Epithelial cell of proximal tubule (primary cell): ENCODE data around the gene MED25. TPM values are rescaled to one million over a fixed set of nuclear protein-coding genes. Genes with fewer than 3 reads are reported as not detected.

ENCODE experiments used
- DNase-seq: peaks from one replicate; pipeline ENCODE4 v3.0.0-alpha.2; 2011; ENCODE audit warnings: low read depth
- H3K4me3 ChIP-seq: 2 replicates; pipeline ENCODE4 v1.5.1; 2011; ENCODE audit warnings: low read depth, mild to moderate bottlenecking, low read length
- total RNA-seq: library from RNA; depleted of rRNA; stranded (reverse); fragments of >200 nt; gene quantifications from 2 replicates; pipeline ENCODE4 v1.2.3, GENCODE V29; 2015
- TF ChIP-seq, protein P1 (sequence below): conservative IDR thresholded peaks from 2 replicates; pipeline ENCODE4 v1.5.1; 2012; ENCODE audit warnings: low read depth, mild to moderate bottlenecking, low read length

The MED25 gene
- total RNA-seq, 1 donor from 2014 or later: 34.8 TPM

DNA sequence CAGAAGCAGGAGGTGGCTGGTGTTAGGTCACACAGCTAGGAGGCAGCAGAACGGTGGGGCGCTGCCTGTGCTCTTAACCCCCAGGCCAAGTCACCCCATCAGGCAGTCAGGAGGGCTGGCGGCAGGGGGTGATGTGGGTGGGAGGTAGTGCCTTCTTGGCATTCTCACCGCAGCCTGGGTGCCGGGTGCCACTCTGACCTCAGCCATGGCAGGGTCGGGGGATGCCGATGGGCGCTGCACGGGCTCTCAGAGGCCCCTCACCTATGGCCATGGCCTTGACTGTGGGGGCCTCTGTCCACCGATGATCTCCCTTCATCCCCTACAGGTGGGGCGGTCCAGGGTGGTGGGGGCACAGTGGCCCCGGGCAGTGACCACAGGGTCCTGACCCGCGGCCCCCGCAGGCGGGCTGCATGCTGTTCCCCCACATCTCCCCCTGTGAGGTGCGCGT is 38.5 kb downstream of the MED25 start:
- no peak overlapping the region for H3K4me3 ChIP-seq
- DNase-seq: no peak
- TF ChIP-seq, protein P1, sequence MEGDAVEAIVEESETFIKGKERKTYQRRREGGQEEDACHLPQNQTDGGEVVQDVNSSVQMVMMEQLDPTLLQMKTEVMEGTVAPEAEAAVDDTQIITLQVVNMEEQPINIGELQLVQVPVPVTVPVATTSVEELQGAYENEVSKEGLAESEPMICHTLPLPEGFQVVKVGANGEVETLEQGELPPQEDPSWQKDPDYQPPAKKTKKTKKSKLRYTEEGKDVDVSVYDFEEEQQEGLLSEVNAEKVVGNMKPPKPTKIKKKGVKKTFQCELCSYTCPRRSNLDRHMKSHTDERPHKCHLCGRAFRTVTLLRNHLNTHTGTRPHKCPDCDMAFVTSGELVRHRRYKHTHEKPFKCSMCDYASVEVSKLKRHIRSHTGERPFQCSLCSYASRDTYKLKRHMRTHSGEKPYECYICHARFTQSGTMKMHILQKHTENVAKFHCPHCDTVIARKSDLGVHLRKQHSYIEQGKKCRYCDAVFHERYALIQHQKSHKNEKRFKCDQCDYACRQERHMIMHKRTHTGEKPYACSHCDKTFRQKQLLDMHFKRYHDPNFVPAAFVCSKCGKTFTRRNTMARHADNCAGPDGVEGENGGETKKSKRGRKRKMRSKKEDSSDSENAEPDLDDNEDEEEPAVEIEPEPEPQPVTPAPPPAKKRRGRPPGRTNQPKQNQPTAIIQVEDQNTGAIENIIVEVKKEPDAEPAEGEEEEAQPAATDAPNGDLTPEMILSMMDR: no peak

DNA sequence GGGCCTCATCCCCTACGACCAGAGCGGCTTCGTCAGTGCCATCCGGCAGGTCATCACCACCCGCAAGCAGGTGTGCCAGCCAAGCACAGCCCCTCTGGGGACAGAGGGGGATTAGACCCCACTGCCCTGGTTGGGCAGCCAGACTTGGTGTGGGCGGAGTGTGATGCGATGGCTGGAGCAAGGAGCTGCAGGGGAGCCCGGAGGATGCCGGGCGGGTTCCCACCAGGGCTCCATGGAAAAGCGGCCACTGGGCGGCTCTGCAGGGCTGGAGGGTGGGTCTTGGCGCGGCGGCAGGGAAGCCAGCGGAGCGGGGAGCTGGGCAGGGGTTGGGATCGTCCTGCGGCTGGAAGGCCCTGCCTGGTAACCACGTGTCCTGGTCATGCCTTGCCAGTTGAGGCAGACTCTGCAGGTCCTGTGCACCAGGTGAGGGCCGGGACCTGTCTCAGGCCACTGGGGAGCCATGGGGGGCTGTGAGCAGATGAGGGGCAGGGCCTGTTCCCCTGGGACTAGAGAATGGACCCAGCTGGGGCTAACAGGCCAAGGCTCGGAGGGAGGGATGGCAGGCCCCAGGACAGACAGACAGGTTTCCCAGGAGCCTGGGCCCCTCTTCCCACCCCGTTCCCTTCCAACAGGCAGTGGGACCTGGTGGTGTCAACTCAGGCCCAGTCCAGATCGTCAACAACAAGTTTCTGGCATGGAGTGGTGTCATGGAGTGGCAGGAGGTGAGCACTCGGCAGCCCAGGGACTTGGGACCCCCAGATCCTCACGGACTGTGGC is 39.2 kb downstream of the MED25 start:
- H3K4me3 ChIP-seq: no peak overlapping the region
- DNase-seq: no peak
- TF ChIP-seq, protein P1: no peak

DNA sequence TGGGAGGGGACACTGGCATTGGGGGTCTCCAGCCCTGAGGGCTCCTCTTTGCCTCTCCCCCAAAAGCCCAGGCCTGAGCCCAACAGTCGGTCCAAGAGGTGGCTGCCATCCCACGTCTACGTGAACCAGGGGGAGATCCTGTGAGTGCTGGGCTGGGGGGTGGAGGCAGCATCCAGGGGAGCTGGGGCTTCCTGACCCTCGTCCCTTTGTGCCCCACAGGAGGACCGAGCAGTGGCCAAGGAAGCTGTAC is 39.7 kb downstream of the MED25 start:
- DNase-seq: no peak
- H3K4me3 ChIP-seq: no peak overlapping the region
- TF ChIP-seq, protein P1: no peak

DNA sequence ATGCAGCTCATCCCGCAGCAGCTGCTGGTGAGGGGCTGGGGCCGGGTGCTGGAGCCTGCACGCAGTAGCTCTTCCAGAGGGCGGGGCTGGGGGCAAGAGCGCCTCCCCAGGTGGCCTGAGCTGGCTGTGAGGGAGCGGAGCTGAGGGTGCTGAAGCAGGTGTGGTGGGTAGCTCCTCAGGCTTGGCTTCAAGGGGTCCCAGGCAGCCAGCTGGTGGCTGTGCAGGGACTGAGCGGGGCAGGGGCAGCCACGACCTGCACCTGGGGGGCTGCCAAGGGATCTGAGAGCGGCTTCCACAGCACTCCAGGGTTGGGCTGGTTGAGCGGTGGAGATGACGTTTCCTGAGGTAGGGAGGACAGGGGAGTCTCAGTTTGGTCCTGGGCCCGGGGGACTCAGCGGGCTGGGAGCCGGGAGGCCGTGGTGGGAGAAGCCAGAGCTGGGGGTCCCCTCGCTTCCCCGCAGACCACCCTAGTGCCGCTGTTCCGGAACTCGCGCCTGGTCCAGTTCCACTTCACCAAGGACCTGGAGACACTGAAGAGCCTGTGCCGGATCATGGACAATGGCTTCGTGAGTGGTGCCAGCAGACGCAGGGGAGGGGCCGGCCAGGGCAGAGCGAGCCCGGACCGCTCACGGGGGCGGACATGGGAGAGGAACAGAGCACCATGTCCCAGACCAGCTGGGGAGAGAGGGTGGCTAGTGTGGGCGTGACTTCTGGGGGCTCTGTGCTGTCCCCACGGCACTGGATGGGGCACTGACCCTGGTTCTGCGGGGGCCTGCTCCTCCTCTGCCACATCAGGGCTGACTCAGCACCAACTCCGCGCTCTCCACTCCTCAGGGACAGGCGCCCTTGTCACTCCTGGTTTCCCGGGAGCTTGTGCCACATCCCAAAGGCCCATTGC is 40.2 kb downstream of the MED25 start:
- no peak for DNase-seq
- H3K4me3 ChIP-seq: no peak overlapping the region
- TF ChIP-seq, protein P1: no peak

DNA sequence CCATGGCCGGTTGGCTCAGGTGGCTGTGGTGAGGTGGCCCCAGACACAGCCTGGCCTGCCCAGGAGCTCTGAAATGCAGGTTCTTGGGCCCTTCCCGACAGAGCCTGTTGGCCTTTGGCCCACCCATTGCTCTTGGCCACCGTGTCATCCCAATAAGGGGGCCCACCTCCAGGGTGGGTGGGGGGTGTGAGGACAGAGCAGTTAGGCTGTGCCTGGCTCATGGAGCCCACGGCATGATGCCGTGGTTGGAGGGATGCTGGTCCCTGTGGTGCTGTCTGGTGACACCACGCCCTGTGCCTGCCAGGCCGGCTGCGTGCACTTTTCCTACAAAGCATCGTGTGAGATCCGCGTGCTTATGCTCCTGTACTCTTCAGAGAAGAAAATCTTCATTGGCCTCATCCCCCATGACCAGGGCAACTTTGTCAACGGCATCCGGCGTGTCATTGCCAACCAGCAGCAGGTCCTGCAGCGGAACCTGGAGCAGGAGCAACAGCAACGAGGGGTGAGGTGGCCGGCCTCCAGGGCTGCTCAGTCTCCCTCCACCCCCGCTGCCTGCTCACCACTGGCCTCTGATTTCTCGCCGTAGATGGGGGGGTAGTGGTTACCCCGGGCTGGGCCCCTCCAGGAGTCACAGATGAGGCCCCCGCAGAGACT is 41.7 kb downstream of the MED25 start:
- H3K4me3 ChIP-seq: no peak overlapping the region
- DNase-seq: no peak
- TF ChIP-seq, protein P1: no peak

DNA sequence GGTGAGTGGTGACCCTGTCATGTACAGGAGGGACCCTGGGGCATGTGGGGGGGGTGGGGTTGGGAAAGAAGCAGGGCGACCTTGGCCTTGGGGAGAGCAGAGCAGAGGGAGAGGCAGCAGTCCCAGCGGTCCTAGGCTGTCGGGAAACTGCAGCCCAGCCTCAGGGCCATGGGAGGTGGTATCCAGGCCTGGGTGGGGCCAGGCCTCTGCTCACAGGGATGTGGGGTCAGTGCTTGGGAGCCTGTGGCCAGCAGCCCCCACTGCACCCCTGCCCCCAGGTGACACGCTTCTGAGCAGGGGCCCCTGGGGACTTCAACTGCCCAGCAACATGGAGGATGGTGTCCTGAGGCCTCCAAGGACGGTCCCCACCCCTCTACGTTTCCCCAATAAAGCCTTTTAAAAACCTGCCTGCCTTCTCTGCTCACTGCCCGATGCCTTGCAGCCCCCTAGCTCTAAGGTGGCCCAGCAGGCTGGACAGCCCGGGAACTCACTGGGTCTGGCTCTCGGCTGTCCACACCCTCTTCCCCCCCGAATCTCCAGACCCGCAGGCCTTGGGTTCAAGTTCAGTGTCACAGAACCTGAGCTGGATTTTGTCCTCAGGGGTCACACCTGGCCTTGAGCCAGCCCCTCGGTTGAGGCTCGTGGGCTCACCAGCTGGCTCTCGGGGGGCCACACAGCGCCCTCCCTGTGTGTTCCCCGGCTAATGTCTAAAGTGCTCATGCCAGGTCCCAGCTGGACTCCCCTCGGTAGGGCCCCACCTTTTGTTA is 42.4 kb downstream of the MED25 start:
- TF ChIP-seq, protein P1: no peak
- H3K4me3 ChIP-seq: no peak overlapping the region
- DNase-seq: no peak
